Right lung (tissue), 5 donors: Measurements from ENCODE around the gene CFAP300. TPM values are rescaled to one million over a fixed set of nuclear protein-coding genes. Genes with fewer than 3 reads are reported as not detected.

ENCODE experiments used
- DNase-seq, 2 donors: peaks; one replicate each; pipeline ENCODE4 v3.0.0-alpha.2; 2013
- polyA plus RNA-seq, 5 donors: library from polyadenylated mRNA; unstranded; fragments of 120-200 nt; gene quantifications; one replicate each; pipeline versions ENCODE4 v1.2.1 to v1.2.3, GENCODE V29; 2013; ENCODE audit warnings: inconsistent platforms in 1 of 5, low replicate concordance in 1 of 5; ENCODE audit not compliant: insufficient read length in 5 of 5, insufficient read depth in 1 of 5

Gene CFAP300
- polyA plus RNA-seq, 5 donors, result 6.0 to 10.6 (median 8.7) TPM

DNA sequence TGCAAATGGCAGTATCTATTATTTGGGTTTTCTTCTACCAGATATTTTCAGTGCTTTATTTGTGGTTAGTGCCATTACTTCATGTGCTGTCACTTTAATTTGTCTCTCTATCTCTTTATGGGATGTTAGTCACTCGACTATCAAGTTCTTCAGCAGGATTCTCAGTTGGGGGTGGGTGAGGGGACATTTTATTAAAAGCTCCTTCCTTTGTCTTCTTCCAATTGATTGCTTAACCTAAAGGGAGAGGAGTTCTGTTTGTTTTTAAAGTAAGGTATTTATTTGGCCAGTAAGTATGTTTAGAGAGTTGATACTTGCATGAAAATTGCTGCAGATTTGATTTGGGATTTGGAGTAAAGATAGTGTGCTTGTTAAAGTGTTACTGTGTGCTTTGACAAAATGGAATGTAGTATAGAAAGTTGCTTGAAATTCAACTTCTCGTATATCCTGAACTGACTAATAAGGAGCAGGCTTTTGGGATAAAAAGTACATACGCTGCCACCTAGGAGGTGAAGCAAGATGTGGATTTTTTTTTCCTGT, 73.3 kb downstream of the CFAP300 start:
- no peak for DNase-seq

DNA sequence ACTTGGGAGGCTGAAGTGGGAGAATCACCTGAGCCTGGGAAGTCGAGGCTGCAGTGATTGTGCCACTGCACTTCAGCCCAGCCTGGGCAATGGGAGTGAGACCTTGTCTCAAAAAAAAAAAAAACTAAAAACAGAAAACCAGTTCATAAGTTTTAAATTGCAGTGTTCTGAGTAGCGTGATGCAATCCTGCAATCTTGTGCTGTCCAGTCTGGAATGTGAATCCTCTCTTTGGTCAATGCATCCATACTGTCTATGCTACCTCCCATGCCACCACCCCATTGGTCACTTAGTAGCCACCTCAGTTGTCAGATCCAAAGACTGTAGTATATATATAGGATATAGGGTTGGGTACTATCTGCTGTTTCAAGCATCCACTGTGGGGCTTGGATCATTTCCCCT, 74.1 kb downstream of the CFAP300 start:
- DNase-seq, result no peak

Other genes with a start within 250 kb of the CFAP300 start
- gene CEP126, start 132.4 kb upstream of the CFAP300 start, polyA plus RNA-seq, result 10 to 100 TPM in 4 of 5 donors, 1 to 10 TPM in 1; 8.2 to 18.3 (median 15.2) TPM
- gene ANGPTL5, start 130.9 kb upstream of the CFAP300 start, polyA plus RNA-seq, result under 1 TPM in 4 of 5 donors, not detected in 1; 0.04 to 0.13 (median 0.07) TPM
- gene YAP1, start 63.0 kb downstream of the CFAP300 start, polyA plus RNA-seq, result 100 to 1,000 TPM; 228 to 385 (median 348) TPM